GM21423 (cell line): ENCODE data around the gene AP4E1.
"Not testable (repeated sequence)": the region's sequence is repeated elsewhere in the genome, so short reads cannot be mapped to it uniquely, and the experiment has no call there.

Source experiments
- ATAC-seq: cut with Tn5 transposase; IDR thresholded peaks from one replicate; pipeline ENCODE4 v1.9.1; 2021; ENCODE audit warnings: mild to moderate bottlenecking, moderate library complexity; ENCODE audit not compliant: unreplicated experiment

AP4E1 gene

GRCh38 chr15:51011212-51011611, 102.7 kb downstream of the AP4E1 start:
- ATAC-seq: no peak

DNA sequence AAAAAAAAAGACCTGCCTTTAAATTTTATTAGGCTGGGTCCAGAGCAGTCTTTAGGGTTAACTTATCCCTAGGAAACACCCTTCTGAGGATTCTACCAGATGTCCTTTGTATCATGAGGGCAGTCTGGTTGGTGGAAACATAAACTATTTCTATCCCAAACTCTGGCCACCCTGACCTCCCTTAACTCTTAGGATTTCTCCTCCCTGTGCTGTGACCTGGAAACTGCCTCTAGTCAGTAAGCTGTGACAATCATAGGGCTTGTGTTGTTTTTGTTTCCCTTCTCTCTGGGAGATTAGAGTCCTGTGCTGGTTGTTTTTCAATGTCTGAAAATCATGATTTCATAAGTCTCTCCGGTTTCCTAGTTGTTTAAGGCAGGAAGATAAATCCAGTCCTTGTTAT, 108.1 kb downstream of the AP4E1 start:
- no peak for ATAC-seq

DNA sequence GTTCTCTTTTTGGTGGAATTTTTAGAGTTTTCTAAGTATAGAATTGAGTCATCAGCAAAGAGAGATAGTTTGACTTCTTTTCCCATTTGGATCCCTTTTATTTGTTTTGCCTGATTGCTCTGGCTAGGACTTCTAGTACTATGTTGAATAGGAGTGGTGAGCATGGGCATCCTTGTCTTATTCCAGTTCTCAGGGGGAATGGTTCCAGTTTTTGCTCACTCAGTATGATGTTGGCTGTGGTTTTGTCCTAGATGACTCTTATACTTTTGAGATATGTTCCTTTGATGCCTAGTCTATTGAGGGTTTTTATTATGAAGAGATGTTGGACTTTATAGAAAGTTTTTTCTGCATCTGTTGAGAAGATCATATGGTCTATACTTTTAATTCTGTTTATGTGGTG, 113.7 kb downstream of the AP4E1 start:
- no peak for ATAC-seq

- no peak for ATAC-seq
Measured at GRCh38 chr15:51023499-51023898, 115.0 kb downstream of the AP4E1 start.

GRCh38 chr15:51024735-51025453, 116.4 kb downstream of the AP4E1 start:
- no peak for ATAC-seq

DNA sequence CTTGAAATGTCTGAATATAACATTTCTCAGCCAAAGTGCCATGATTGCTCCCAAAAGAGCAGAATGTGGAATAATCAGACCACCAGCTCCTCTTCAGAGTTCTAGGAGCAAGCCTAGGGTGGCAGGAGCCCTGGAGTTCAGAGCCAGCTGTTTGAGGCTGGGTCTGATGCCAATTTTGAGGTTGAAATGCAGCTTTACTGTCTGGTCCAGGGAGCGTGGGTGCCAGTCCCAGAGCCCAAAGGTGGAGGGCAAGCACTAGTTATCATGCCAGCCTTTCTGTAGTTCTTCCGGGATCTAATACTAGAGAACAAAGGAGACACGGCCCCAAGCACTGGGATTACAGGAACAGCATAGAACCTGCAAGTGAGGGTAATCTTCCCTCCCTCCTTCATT, 117.0 kb downstream of the AP4E1 start:
- no peak for ATAC-seq

DNA sequence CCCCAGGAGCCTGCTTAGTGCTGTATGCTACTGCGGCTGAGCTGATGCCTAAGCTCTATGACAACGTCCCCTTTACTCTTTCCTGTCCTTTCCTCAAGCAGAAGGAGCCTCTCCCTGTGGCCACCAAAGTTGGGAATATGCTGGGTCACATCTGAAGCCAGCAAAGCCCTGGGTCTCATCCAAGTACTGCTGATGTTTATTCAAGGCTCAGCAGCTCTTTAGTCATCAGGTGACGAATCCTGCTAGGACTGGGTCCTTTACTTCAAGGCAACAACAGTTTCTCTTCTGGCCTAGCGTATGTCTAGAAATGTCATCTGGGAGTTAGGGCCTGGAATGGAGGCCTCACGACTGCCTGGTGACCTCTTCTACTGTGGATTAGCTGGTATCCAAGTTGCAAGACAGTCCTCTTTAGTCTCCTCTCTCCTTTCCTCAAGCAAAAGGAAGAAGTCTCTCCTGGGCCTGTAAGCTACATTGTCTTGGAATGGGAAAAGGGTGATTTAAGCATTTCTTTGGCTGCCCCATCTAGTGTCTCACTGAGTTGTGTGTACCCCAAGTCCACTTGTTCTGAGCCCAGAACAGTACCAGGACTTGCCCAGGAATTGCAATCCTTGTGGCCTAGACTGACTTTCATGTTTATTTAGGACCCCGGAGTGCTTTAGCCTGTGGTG, 122.3 kb downstream of the AP4E1 start:
- no peak for ATAC-seq

DNA sequence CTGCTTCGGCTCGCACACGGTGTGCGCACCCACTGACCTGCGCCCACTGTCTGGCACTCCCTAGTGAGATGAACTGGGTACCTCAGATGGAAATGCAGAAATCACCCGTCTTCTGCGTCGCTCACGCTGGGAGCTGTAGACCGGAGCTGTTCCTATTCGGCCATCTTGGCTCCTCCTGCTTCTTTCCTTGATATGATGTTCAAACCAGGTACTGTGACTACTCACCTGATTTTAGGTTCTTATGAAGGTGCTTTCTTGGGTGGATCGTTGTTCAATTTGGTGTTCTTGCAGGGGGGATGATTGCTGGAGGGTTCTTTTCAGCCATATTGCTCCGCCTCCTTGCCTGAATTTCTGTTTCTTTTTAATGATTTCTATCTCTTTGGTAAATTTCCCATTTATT, 129.0 kb downstream of the AP4E1 start:
- ATAC-seq: not testable (repeated sequence)

GRCh38 chr15:51038162-51038973, 129.9 kb downstream of the AP4E1 start:
- ATAC-seq: no peak

DNA sequence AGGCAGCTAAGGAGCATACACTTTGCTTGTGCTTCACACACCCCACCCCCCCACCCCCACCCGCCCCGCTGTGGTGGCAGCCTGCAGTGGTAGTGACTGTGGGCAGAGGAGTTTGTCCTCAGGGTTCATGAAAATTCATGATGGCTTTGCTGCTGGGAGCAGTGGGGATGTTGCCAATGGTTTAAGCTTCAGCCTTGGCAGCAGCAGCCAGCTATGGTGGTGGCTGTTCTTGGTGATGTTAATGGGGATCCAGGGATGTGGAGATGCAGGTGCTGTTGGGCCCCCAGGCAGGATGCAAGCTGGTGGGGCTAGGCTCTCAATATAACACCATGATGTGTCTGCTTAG, 130.5 kb downstream of the AP4E1 start:
- no peak for ATAC-seq

- no peak for ATAC-seq
Measured at GRCh38 chr15:51044037-51044727, 135.7 kb downstream of the AP4E1 start.

DNA sequence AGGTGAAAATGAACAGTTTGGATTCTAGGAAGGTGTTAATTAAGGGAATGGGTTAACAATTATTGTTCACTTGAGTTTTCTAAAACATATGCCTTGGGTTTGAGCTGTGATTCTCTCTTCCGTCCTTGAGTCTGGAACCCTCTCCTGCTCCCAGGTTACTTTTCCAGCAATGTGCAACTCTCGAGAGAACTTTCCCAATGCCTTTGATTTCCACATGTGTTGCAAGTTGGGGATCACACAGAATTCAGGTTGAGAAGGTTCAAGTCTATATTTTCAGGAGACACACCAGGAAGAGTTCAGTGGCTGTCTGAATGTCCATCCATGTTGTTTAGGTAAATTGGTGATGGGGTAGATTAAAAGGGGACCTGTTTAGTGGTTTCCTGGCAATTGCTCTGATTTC, 137.5 kb downstream of the AP4E1 start:
- no peak for ATAC-seq

GRCh38 chr15:51046799-51047449, 138.4 kb downstream of the AP4E1 start:
- no peak for ATAC-seq

DNA sequence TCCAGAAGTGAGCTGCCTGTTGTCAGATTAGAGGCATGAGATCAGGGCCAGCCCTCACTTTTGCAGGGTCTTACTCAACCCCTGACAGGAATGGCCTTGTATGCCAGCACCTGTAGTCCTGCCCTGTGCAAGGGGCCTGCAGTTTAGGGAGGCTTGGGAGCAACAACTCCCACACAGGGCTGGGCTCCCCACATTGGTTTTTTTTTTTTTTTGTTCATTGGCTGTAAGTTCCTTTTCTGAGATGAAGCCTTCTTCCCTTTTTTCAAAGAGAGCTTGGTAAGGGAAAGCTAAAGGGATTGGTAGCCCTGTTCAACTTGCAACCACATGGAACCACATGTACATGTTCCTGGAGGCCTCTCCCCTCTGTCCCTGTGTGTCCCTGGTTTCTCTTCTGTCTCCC, 139.8 kb downstream of the AP4E1 start:
- no peak for ATAC-seq

GRCh38 chr15:51049081-51049480, 140.6 kb downstream of the AP4E1 start:
- no peak for ATAC-seq

DNA sequence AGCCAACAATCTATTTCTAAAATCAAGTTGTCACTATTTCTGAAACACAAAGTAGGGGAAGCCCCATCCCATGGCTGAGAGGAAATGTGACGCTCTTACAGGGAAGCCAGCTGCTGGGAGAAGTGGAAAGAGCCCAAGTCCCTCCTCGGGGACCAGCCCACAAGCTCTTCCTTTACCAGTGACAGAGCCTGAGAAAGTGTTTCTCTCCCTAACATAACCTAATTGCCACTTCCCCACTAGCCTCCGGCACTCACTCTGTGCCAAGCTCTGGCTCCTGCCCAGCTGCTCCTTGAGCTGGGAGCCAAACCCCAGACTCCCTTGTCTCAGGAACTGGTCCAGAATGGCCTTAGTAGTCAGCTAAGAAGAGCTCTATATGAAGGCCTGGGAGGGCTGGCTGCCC, 143.3 kb downstream of the AP4E1 start:
- ATAC-seq: no peak

GRCh38 chr15:51053571-51053970, 145.1 kb downstream of the AP4E1 start:
- ATAC-seq: no peak

DNA sequence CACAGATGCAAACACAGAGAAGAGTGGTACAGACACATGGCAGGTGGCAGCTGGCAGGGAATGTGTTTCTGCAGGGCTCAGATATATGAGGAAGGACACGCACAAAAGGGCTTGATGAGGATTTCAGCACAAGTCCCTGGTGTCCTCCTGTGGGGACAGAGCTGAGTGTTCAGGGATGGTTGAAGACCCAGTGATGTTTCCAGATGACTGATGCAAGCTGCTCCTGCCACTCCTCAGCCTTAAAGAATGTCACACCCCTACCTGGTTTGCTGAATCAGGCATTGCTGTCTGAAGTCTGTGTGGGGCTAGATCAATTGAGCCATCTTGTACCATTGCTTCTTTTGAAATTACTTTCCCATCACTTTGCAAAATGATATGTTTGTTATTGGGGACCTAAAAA, 146.1 kb downstream of the AP4E1 start:
- ATAC-seq: no peak
